Neuronal stem cell (in vitro differentiated cells): ENCODE data around the gene PSTPIP1.

Source experiments
- DNase-seq: peaks from one replicate; pipeline ENCODE4 v3.0.0-alpha.2; 2013; ENCODE audit warnings: low spot score
- H2AFZ ChIP-seq: one replicate; pipeline ENCODE4 v1.6.1; 2013; ENCODE audit warnings: mild to moderate bottlenecking, low read length, inconsistent platforms
- H2AK5ac ChIP-seq: 2 replicates; pipeline ENCODE4 v1.6.1; 2013; ENCODE audit warnings: low read depth, mild to moderate bottlenecking, inconsistent platforms, low read length, moderate library complexity, mixed read lengths
- H2BK120ac ChIP-seq: 2 replicates; pipeline ENCODE4 v1.6.1; 2013; ENCODE audit warnings: low read depth, mild to moderate bottlenecking, inconsistent platforms, low read length, moderate library complexity, mixed read lengths
- H2BK12ac ChIP-seq: one replicate; pipeline ENCODE4 v1.6.1; 2013; ENCODE audit warnings: low read length, inconsistent platforms
- H2BK15ac ChIP-seq: 2 replicates; pipeline ENCODE4 v1.6.1; 2013; ENCODE audit warnings: mild to moderate bottlenecking, low read length, inconsistent platforms, mixed read lengths
- H2BK5ac ChIP-seq: one replicate; pipeline ENCODE4 v1.6.1; 2013; ENCODE audit warnings: inconsistent platforms, mild to moderate bottlenecking, low read length, moderate library complexity
- H3K14ac ChIP-seq: one replicate; pipeline ENCODE4 v1.6.1; 2013; ENCODE audit warnings: low read length, inconsistent platforms
- H3K18ac ChIP-seq: 2 replicates; pipeline ENCODE4 v1.6.1; 2013; ENCODE audit warnings: low read length, inconsistent platforms
- H3K23ac ChIP-seq: 2 replicates; pipeline ENCODE4 v1.6.1; 2013; ENCODE audit warnings: low read depth, mild to moderate bottlenecking, mixed read lengths, low read length, inconsistent platforms; ENCODE audit not compliant: poor library complexity
- H3K27ac ChIP-seq: replicated peaks from 3 replicates; pipeline ENCODE4 v1.5.1; 2013; ENCODE audit warnings: low read length, inconsistent platforms
- H3K27me3 ChIP-seq, 3 experiments: 2 replicates each; pipeline ENCODE4 v1.6.1; 2013; ENCODE audit warnings: low read length in 3 of 3, mild to moderate bottlenecking in 2 of 3, inconsistent platforms in 1 of 3, low read depth in 1 of 3, mixed read lengths in 1 of 3, moderate library complexity in 1 of 3; ENCODE audit not compliant: control insufficient read depth in 3 of 3, insufficient read depth in 3 of 3
- H3K36me3 ChIP-seq, 2 donors: replicated peaks in 1 of 2; 2 replicates each; pipeline ENCODE4 v1.6.1; 2013; ENCODE audit warnings: low read length in 2 of 2; ENCODE audit not compliant: control insufficient read depth in 2 of 2, insufficient read depth in 2 of 2
- H3K4ac ChIP-seq: 2 replicates; pipeline ENCODE4 v1.6.1; 2013; ENCODE audit warnings: inconsistent platforms, mild to moderate bottlenecking, low read length, moderate library complexity
- H3K4me1 ChIP-seq, 2 donors: 1 replicate in 1 of 2; 2 replicates in 1 of 2; pipeline ENCODE4 v1.6.1; 2013; ENCODE audit warnings: low read length in 2 of 2, low read depth in 1 of 2; ENCODE audit not compliant: control insufficient read depth in 2 of 2, insufficient read depth in 1 of 2
- H3K4me2 ChIP-seq: one replicate; pipeline ENCODE4 v1.6.1; 2013; ENCODE audit warnings: mild to moderate bottlenecking, low read length, inconsistent platforms; ENCODE audit not compliant: insufficient read depth, poor library complexity, severe bottlenecking
- H3K4me3 ChIP-seq, 2 donors: 2 replicates each; pipeline ENCODE4 v1.5.1; 2013; ENCODE audit warnings: low read length in 2 of 2, mild to moderate bottlenecking in 2 of 2, inconsistent platforms in 1 of 2, moderate library complexity in 1 of 2
- H3K79me1 ChIP-seq: one replicate; pipeline ENCODE4 v1.6.1; 2013; ENCODE audit warnings: low read depth, mild to moderate bottlenecking, inconsistent platforms, low read length, moderate library complexity
- H3K9ac ChIP-seq: one replicate; pipeline ENCODE4 v1.6.1; 2013; ENCODE audit warnings: mild to moderate bottlenecking, low read depth, low read length, inconsistent platforms; ENCODE audit not compliant: poor library complexity
- H3K9me3 ChIP-seq, 2 donors: replicated peaks in 1 of 2; 2 replicates each; pipeline versions ENCODE3 to v1.6.1; 2013; ENCODE audit warnings: low read length in 2 of 2, mild to moderate bottlenecking in 2 of 2, inconsistent platforms in 1 of 2, low read depth in 1 of 2, mixed read lengths in 1 of 2, moderate library complexity in 1 of 2; ENCODE audit not compliant: control insufficient read depth in 2 of 2, insufficient read depth in 1 of 2
- H4K8ac ChIP-seq: one replicate; pipeline ENCODE4 v1.6.1; 2013; ENCODE audit warnings: low read depth, mild to moderate bottlenecking, inconsistent platforms, low read length, moderate library complexity
- H4K91ac ChIP-seq: one replicate; pipeline ENCODE4 v1.6.1; 2013; ENCODE audit warnings: low read length, low read depth, mild to moderate bottlenecking, inconsistent platforms; ENCODE audit not compliant: poor library complexity
- WGBS, 2 donors: extraction: QIAGEN DNeasy Blood & Tissue Kit; methylation state at CpG; one replicate each; pipeline ENCODE4 v1.1.7; 2013; ENCODE audit warnings: missing lambda C conversion rate in 2 of 2, mixed read lengths in 1 of 2; ENCODE audit not compliant: insufficient read length in 2 of 2, insufficient replicate concordance in 1 of 2; ENCODE audit errors: extremely low coverage in 2 of 2; 5-methylcytosine and 5-hydroxymethylcytosine counted together

PSTPIP1 gene

GRCh38 chr15:77001966-77002365, 7.0 kb downstream of the PSTPIP1 start:
- no peak overlapping the region for H2BK5ac ChIP-seq
- H3K36me3 ChIP-seq, result no peaks in the 10 kb centered on the region
- H3K27me3 ChIP-seq, result peaks cover 0 to 59% (median 0%) of the 10 kb centered on the region in 3 experiments
- H3K4me2 ChIP-seq, result no peak overlapping the region
- DNase-seq, result no peak
- H4K91ac ChIP-seq, result no peak overlapping the region
- no peak overlapping the region for H2BK12ac ChIP-seq
- H3K14ac ChIP-seq, result no peak overlapping the region
- no peak overlapping the region for H3K4me3 ChIP-seq
- H2AK5ac ChIP-seq, result no peak overlapping the region
- H2BK120ac ChIP-seq, result no peak overlapping the region
- no peak overlapping the region for H3K27ac ChIP-seq
- H3K4ac ChIP-seq, result no peak overlapping the region
- no peak overlapping the region for H3K18ac ChIP-seq
- no peaks in the 10 kb centered on the region for H3K9me3 ChIP-seq
- no peaks in the 10 kb centered on the region for H3K79me1 ChIP-seq
- no CpG with 5 or more reads among the region's 4 CpGs for WGBS, 2 donors
- H2BK15ac ChIP-seq, result no peak overlapping the region
- H4K8ac ChIP-seq, result no peak overlapping the region
- no peak overlapping the region for H2AFZ ChIP-seq
- H3K9ac ChIP-seq, result peak overlapping the region; percentile 63
- H3K23ac ChIP-seq, result peak overlapping the region; percentile 16
- H3K4me1 ChIP-seq, result no peaks in the 10 kb centered on the region

GRCh38 chr15:77002436-77002835, 7.5 kb downstream of the PSTPIP1 start:
- H3K4ac ChIP-seq, result no peak overlapping the region
- H3K27me3 ChIP-seq, result peaks cover 0 to 57% (median 0%) of the 10 kb centered on the region in 3 experiments
- no peak overlapping the region for H3K4me2 ChIP-seq
- H2AFZ ChIP-seq, result no peak overlapping the region
- no peak overlapping the region for H2BK120ac ChIP-seq
- no peak overlapping the region for H3K27ac ChIP-seq
- H3K4me1 ChIP-seq, result no peaks in the 10 kb centered on the region
- H3K79me1 ChIP-seq, result no peaks in the 10 kb centered on the region
- no peak overlapping the region for H4K8ac ChIP-seq
- no peak overlapping the region for H2BK15ac ChIP-seq
- H4K91ac ChIP-seq, result no peak overlapping the region
- H3K18ac ChIP-seq, result no peak overlapping the region
- H2AK5ac ChIP-seq, result no peak overlapping the region
- DNase-seq, result no peak
- H3K9me3 ChIP-seq, result no peaks in the 10 kb centered on the region
- no CpG with 5 or more reads among the region's 7 CpGs for WGBS, 2 donors
- H2BK12ac ChIP-seq, result no peak overlapping the region
- no peak overlapping the region for H3K4me3 ChIP-seq
- H3K9ac ChIP-seq, result no peak overlapping the region
- no peaks in the 10 kb centered on the region for H3K36me3 ChIP-seq
- no peak overlapping the region for H2BK5ac ChIP-seq
- H3K23ac ChIP-seq, result no peak overlapping the region
- no peak overlapping the region for H3K14ac ChIP-seq

- Histone ChIP-seq H3K27ac (no peak overlapping the region), H2BK12ac (no peak overlapping the region), H2BK120ac (no peak overlapping the region), H4K8ac (no peak overlapping the region), H3K4me2 (no peak overlapping the region), H2AFZ (no peak overlapping the region), H3K79me1 (no peaks in the 10 kb centered on the region), H3K18ac (no peak overlapping the region), H3K23ac (no peak overlapping the region), H2BK15ac (no peak overlapping the region), H3K4me1 (no peaks in the 10 kb centered on the region), H3K4me3 (no peak overlapping the region), H3K9ac (no peak overlapping the region), H3K4ac (no peak overlapping the region), H3K14ac (no peak overlapping the region), H3K9me3 (no peaks in the 10 kb centered on the region), H2BK5ac (no peak overlapping the region), H2AK5ac (no peak overlapping the region), H3K27me3 (peaks cover 0 to 55% (median 0%) of the 10 kb centered on the region in 3 experiments), H3K36me3 (no peaks in the 10 kb centered on the region), H4K91ac (no peak overlapping the region)
- DNase-seq, result no peak
- WGBS, 2 donors, result no CpG with 5 or more reads among the region's 16 CpGs
Measured at GRCh38 chr15:77002954-77003912, 8.3 kb downstream of the PSTPIP1 start.

DNA sequence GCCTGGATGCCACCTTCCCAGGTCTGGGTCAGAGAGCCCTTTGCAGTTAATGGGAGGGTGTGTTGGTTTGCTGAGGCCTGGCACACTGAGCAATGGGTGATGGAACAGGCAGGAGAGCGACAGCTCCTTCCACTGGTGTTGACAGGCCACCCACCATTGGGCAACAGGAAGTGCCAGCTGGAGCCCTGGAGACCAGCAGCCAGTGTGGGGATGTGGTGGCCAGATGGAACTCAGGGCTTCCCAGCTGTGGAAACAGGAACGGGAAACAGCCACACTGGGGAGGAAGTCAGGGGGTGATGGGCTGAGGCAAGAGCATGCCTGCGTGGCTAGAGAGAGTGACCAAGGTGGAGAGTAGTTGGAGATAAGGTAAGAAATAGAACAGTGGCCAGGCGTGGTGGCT, 9.3 kb downstream of the PSTPIP1 start:
- no peak overlapping the region for H2BK120ac ChIP-seq
- no peak overlapping the region for H3K4me3 ChIP-seq
- no peaks in the 10 kb centered on the region for H3K36me3 ChIP-seq
- no peak overlapping the region for H2AK5ac ChIP-seq
- H2BK12ac ChIP-seq, result no peak overlapping the region
- H3K4me2 ChIP-seq, result no peak overlapping the region
- H3K27ac ChIP-seq, result no peak overlapping the region
- H3K9me3 ChIP-seq, result no peaks in the 10 kb centered on the region
- H3K18ac ChIP-seq, result no peak overlapping the region
- H3K4ac ChIP-seq, result no peak overlapping the region
- H2BK5ac ChIP-seq, result no peak overlapping the region
- H4K8ac ChIP-seq, result no peak overlapping the region
- H2BK15ac ChIP-seq, result no peak overlapping the region
- H3K27me3 ChIP-seq, result peaks cover 0 to 52% (median 0%) of the 10 kb centered on the region in 3 experiments
- WGBS, 2 donors, result no CpG with 5 or more reads among the region's 4 CpGs
- no peak overlapping the region for H3K14ac ChIP-seq
- no peak overlapping the region for H2AFZ ChIP-seq
- no peak overlapping the region for H3K9ac ChIP-seq
- H4K91ac ChIP-seq, result no peak overlapping the region
- H3K79me1 ChIP-seq, result no peaks in the 10 kb centered on the region
- no peak overlapping the region for H3K23ac ChIP-seq
- no peak for DNase-seq
- no peaks in the 10 kb centered on the region for H3K4me1 ChIP-seq
